Fibroblast of lung (primary cell): ENCODE data around the gene PDZRN4. TPM values are rescaled to one million over a fixed set of nuclear protein-coding genes. Genes with fewer than 3 reads are reported as not detected.

Experiments used
- DNase-seq, 2 donors: peaks; one replicate each; pipeline versions ENCODE4 v3.0.0 to v3.0.0-alpha.2; 2010; ENCODE audit warnings: low read depth in 2 of 2
- H2AFZ ChIP-seq: 2 replicates; pipeline ENCODE4 v1.5.1; 2012; ENCODE audit warnings: low read length, control low read depth, inconsistent platforms
- H3K27ac ChIP-seq: 2 replicates; pipeline ENCODE4 v1.5.1; 2011; ENCODE audit warnings: low read length, control low read depth; ENCODE audit not compliant: insufficient read depth
- H3K27me3 ChIP-seq: 2 replicates; pipeline ENCODE4 v1.5.1; 2011; ENCODE audit warnings: mild to moderate bottlenecking, low read length; ENCODE audit not compliant: control insufficient read depth, insufficient read depth
- H3K36me3 ChIP-seq: 2 replicates; pipeline ENCODE4 v1.5.1; 2011; ENCODE audit warnings: low read length; ENCODE audit not compliant: control insufficient read depth, insufficient read depth
- H3K4me1 ChIP-seq: 2 replicates; pipeline ENCODE4 v1.5.1; 2011; ENCODE audit warnings: low read length; ENCODE audit not compliant: control insufficient read depth, insufficient read depth; ENCODE audit errors: extremely low read depth
- H3K4me2 ChIP-seq: 2 replicates; pipeline ENCODE4 v1.5.1; 2011; ENCODE audit warnings: low read length, control low read depth; ENCODE audit not compliant: insufficient read depth; ENCODE audit errors: extremely low read depth
- H3K4me3 ChIP-seq, 4 experiments: fragments of 200-600 bp in 1 of 4; sonication (generic) in 1 of 4; replicated peaks in 1 of 4; 2 replicates each; pipeline ENCODE4 v1.5.1; 2011 to 2016; ENCODE audit warnings: low read length in 4 of 4, low read depth in 3 of 4, mild to moderate bottlenecking in 3 of 4, control low read depth in 2 of 4, inconsistent platforms in 1 of 4, mixed read lengths in 1 of 4; ENCODE audit not compliant: insufficient read depth in 1 of 4; ENCODE audit errors: control extremely low read depth in 1 of 4
- H3K79me2 ChIP-seq: 2 replicates; pipeline ENCODE4 v1.5.1; 2012; ENCODE audit warnings: mild to moderate bottlenecking, low read length, inconsistent platforms; ENCODE audit not compliant: control insufficient read depth, insufficient read depth
- H3K9ac ChIP-seq: 2 replicates; pipeline ENCODE4 v1.5.1; 2011; ENCODE audit warnings: mild to moderate bottlenecking, low read length, control low read depth; ENCODE audit not compliant: insufficient read depth
- H3K9me3 ChIP-seq: 2 replicates; pipeline ENCODE4 v1.5.1; 2012; ENCODE audit warnings: low read depth, low read length; ENCODE audit not compliant: control insufficient read depth, insufficient read depth
- H4K20me1 ChIP-seq: 2 replicates; pipeline ENCODE4 v1.5.1; 2011; ENCODE audit warnings: low read length; ENCODE audit not compliant: control insufficient read depth, insufficient read depth; ENCODE audit errors: extremely low read depth
- EZH2 ChIP-seq: IDR thresholded peaks from 2 replicates; pipeline ENCODE4 v1.5.1; 2012; ENCODE audit warnings: low read length, control low read depth, mild to moderate bottlenecking; ENCODE audit errors: missing control alignments
- polyA plus RNA-seq, 2 donors: library from polyadenylated mRNA; depleted of rRNA in 1 of 2; stranded (reverse) in 1 of 2; unstranded in 1 of 2; fragments of >200 nt; gene quantifications; 2 replicates each; pipeline ENCODE4 v1.2.1, GENCODE V29; 2011 to 2012; ENCODE audit warnings: missing spikeins in 1 of 2
- total RNA-seq: library from RNA; depleted of rRNA; stranded (reverse); fragments of >200 nt; gene quantifications from 2 replicates; pipeline ENCODE4 v1.2.1, GENCODE V29; 2014
- TF ChIP-seq, protein P1 (sequence below), 2 donors: IDR thresholded peaks in 1 of 2; conservative IDR thresholded peaks in 1 of 2; 1 replicate in 1 of 2; 2 replicates in 1 of 2; pipeline ENCODE4 v1.5.1; 2011 to 2012; ENCODE audit warnings: low read length in 2 of 2, control low read depth in 1 of 2, inconsistent platforms in 1 of 2, low read depth in 1 of 2, mild to moderate bottlenecking in 1 of 2

Gene PDZRN4
- total and polyA plus RNA-seq, 2 donors (not counting 1 experiment from before 2014, with no cell fraction given) = not detected

DNA sequence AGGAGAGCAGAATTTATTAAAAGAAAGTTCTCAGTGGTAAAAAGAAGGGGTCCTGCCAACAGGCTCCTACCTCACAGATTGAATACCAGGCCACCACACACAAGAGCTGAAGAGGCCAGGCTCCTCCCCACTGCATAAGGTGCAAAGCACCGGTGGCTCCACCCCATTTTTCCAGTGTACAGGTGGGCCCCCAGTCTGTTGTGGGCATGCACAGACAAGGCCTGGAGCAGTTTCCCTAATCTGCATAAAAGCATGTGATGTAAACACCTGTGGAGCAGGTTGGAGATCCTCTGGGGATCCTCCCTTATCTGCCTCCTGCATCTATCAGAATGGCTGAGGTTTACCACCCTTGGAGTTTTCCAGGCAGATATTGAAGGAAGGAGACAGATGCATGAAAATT is 45.7 kb upstream of the PDZRN4 start:
- Histone ChIP-seq H3K36me3 (no peaks in the 10 kb centered on the region), H3K79me2 (no peaks in the 10 kb centered on the region), H3K9me3 (no peaks in the 10 kb centered on the region), H2AFZ (no peak overlapping the region), H3K4me1 (no peaks in the 10 kb centered on the region), H3K4me3 (no peak overlapping the region), H3K9ac (no peak overlapping the region), H3K4me2 (no peak overlapping the region), H3K27ac (no peak overlapping the region), H3K27me3 (no peaks in the 10 kb centered on the region), H4K20me1 (no peaks in the 10 kb centered on the region)
- TF ChIP-seq EZH2 = no peak
- TF ChIP-seq, protein P1, sequence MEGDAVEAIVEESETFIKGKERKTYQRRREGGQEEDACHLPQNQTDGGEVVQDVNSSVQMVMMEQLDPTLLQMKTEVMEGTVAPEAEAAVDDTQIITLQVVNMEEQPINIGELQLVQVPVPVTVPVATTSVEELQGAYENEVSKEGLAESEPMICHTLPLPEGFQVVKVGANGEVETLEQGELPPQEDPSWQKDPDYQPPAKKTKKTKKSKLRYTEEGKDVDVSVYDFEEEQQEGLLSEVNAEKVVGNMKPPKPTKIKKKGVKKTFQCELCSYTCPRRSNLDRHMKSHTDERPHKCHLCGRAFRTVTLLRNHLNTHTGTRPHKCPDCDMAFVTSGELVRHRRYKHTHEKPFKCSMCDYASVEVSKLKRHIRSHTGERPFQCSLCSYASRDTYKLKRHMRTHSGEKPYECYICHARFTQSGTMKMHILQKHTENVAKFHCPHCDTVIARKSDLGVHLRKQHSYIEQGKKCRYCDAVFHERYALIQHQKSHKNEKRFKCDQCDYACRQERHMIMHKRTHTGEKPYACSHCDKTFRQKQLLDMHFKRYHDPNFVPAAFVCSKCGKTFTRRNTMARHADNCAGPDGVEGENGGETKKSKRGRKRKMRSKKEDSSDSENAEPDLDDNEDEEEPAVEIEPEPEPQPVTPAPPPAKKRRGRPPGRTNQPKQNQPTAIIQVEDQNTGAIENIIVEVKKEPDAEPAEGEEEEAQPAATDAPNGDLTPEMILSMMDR (conservative IDR thresholded peaks at IDR 0.05 in 1 of 2, IDR thresholded peaks at IDR 0.05 in 1 of 2; ENCODE audit: low read depth in 1 of 2, low read length in 2 of 2) = no peak
- DNase-seq = no peak

DNA sequence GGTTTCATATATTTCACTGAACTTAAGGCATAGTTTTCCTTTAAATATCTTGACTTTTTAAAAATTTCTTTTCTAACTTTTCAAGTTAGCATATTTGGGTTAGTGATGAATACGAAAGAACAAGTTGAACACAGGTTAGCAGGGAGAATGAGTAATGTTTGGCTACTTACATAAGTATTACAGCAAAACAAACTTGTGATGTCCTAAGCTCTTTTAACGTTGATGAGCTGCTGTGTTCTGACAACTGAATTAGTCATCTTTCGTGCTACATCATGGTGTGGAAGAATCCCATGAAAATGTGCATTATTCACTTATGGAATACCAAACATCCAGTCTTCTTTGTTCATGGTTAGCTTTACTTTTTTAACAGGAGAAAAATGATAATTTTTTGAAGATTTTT is 36.3 kb upstream of the PDZRN4 start:
- Histone ChIP-seq H3K27ac (no peak overlapping the region), H3K4me1 (no peaks in the 10 kb centered on the region), H3K9ac (no peak overlapping the region), H3K36me3 (no peaks in the 10 kb centered on the region), H3K4me3 (no peak overlapping the region), H3K4me2 (no peak overlapping the region), H3K79me2 (no peaks in the 10 kb centered on the region), H3K27me3 (no peaks in the 10 kb centered on the region), H4K20me1 (no peaks in the 10 kb centered on the region), H2AFZ (no peak overlapping the region), H3K9me3 (no peaks in the 10 kb centered on the region)
- TF ChIP-seq, protein P1 (conservative IDR thresholded peaks at IDR 0.05 in 1 of 2, IDR thresholded peaks at IDR 0.05 in 1 of 2; ENCODE audit: low read depth in 1 of 2, low read length in 2 of 2) = no peak
- no peak for TF ChIP-seq EZH2
- peak in 1 of 2 donors; percentile 4 for DNase-seq

DNA sequence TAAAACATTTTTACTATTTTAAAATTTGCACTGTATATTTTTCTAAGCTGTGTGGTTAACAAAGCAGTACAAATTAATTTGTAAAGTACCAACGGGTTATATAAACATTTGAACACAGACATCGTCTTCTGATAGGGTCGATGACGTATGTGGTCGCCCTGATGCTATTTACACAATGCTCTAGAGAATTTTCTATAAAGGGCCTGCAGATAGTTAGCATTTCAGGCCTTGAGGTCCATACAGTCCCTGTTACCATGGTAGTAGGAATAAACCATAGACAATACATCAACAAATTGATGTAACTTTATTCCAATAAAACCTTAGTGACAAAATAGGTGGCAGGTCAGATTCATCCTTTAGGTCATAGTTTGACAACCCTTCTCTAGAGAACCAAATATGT is 25.7 kb upstream of the PDZRN4 start:
- no peaks in the 10 kb centered on the region for H3K9me3 ChIP-seq
- H3K27ac ChIP-seq = no peak overlapping the region
- no peaks in the 10 kb centered on the region for H4K20me1 ChIP-seq
- no peaks in the 10 kb centered on the region for H3K4me1 ChIP-seq
- H3K4me2 ChIP-seq = no peak overlapping the region
- H3K9ac ChIP-seq = no peak overlapping the region
- no peak overlapping the region for H3K4me3 ChIP-seq
- no peak overlapping the region for H2AFZ ChIP-seq
- H3K79me2 ChIP-seq = no peaks in the 10 kb centered on the region
- TF ChIP-seq EZH2 = no peak
- TF ChIP-seq, protein P1 (conservative IDR thresholded peaks at IDR 0.05 in 1 of 2, IDR thresholded peaks at IDR 0.05 in 1 of 2; ENCODE audit: low read depth in 1 of 2, low read length in 2 of 2) = no peak
- H3K36me3 ChIP-seq = no peaks in the 10 kb centered on the region
- DNase-seq = no peak
- H3K27me3 ChIP-seq = no peaks in the 10 kb centered on the region
